SK-N-SH (cell line): ENCODE data around the gene PKNOX2. TPM values are rescaled to one million over a fixed set of nuclear protein-coding genes. Genes with fewer than 3 reads are reported as not detected.
A peak's percentile ranks its signal among the peaks of the same experiment; 100 is the strongest.

Source experiments
- CTCF ChIA-PET: fragments of 300-600, 350-600 bp; formaldehyde crosslinking; extraction: SDS; loops from one replicate; lab custom pipeline; 2021; lab: Yijun Ruan, JAX
- POLR2A ChIA-PET: fragments of 350-600 bp; sonication (Branson Sonifier 250); formaldehyde crosslinking; extraction: SDS; loops from one replicate; lab custom pipeline; 2020; ENCODE audit warnings: antibody characterized with exemption, inconsistent platforms; lab: Yijun Ruan, JAX
- DNase-seq: peaks from one replicate; pipeline ENCODE4 v3.0.0; 2012
- H2AFZ ChIP-seq: fragments of 200-600 bp; sonication (generic); 2 replicates; pipeline ENCODE4 v1.8.1; 2016; ENCODE audit warnings: antibody characterized with exemption, mild to moderate bottlenecking, low read depth
- H3F3A ChIP-seq: fragments of 200-600 bp; sonication (generic); replicated peaks from 2 replicates; pipeline ENCODE3; 2016; ENCODE audit warnings: antibody characterized with exemption, mild to moderate bottlenecking; ENCODE audit not compliant: insufficient read depth
- H3K27ac ChIP-seq, 2 experiments: fragments of 200-500 bp in 1 of 2; fragments of 200-600 bp in 1 of 2; sonication (Bioruptor generic) in 1 of 2; sonication (generic), shearing (Covaris generic) in 1 of 2; 2 replicates each; pipeline versions ENCODE4 v1.5.1 to v1.6.1; 2014 to 2016; ENCODE audit warnings: low read depth in 2 of 2, inconsistent platforms in 1 of 2, low read length in 1 of 2, mild to moderate bottlenecking in 1 of 2, mixed read lengths in 1 of 2
- H3K27me3 ChIP-seq: fragments of 200-600 bp; sonication (generic), shearing (Covaris generic); 2 replicates; pipeline ENCODE4 v1.6.1; 2016; ENCODE audit warnings: mixed run types; ENCODE audit not compliant: insufficient read depth
- H3K36me3 ChIP-seq, 2 experiments: fragments of 200-500 bp in 1 of 2; fragments of 200-600 bp in 1 of 2; sonication (Bioruptor generic) in 1 of 2; sonication (generic) in 1 of 2; replicated peaks in 1 of 2; 2 replicates each; pipeline versions ENCODE3 to v1.5.1; 2014 to 2016; ENCODE audit warnings: low read length in 1 of 2, mild to moderate bottlenecking in 1 of 2; ENCODE audit not compliant: insufficient read depth in 2 of 2, control insufficient read depth in 1 of 2
- H3K4me1 ChIP-seq, 2 experiments: fragments of 200-500 bp in 1 of 2; fragments of 200-600 bp in 1 of 2; sonication (Bioruptor generic) in 1 of 2; sonication (generic), shearing (Covaris generic) in 1 of 2; 2 replicates each; pipeline versions ENCODE4 v1.5.1 to v1.6.1; 2014 to 2016; ENCODE audit warnings: low read depth in 1 of 2, low read length in 1 of 2, mixed run types in 1 of 2; ENCODE audit not compliant: insufficient read depth in 2 of 2, control insufficient read depth in 1 of 2
- H3K4me2 ChIP-seq: fragments of 200-600 bp; sonication (generic), shearing (Covaris generic); 2 replicates; pipeline ENCODE4 v1.6.1; 2017; ENCODE audit warnings: mixed run types
- H3K4me3 ChIP-seq, 2 experiments: fragments of 200-500 bp in 1 of 2; fragments of 200-600 bp in 1 of 2; sonication (Bioruptor generic) in 1 of 2; sonication (generic), shearing (Covaris generic) in 1 of 2; 2 replicates each; pipeline versions ENCODE4 v1.5.1 to v1.8.1; 2014 to 2016; ENCODE audit warnings: low read depth in 2 of 2, inconsistent platforms in 1 of 2, low read length in 1 of 2, mild to moderate bottlenecking in 1 of 2, mixed read lengths in 1 of 2, moderate library complexity in 1 of 2
- H3K79me2 ChIP-seq: fragments of 200-600 bp; sonication (generic); 2 replicates; pipeline ENCODE4 v1.8.1; 2017; ENCODE audit warnings: mild to moderate bottlenecking; ENCODE audit not compliant: insufficient read depth
- H3K9ac ChIP-seq: fragments of 200-600 bp; sonication (generic); 2 replicates; pipeline ENCODE4 v1.6.1; 2017; ENCODE audit warnings: mixed run types
- H3K9me2 ChIP-seq: fragments of 200-600 bp; sonication (generic); 2 replicates; pipeline ENCODE4 v1.6.1; 2017; ENCODE audit warnings: mixed run types
- H3K9me3 ChIP-seq: fragments of 200-600 bp; sonication (generic); 2 replicates; pipeline ENCODE4 v1.6.1; 2017; ENCODE audit warnings: mixed run types, mild to moderate bottlenecking, moderate library complexity
- H4K20me1 ChIP-seq: fragments of 200-600 bp; sonication (generic); 2 replicates; pipeline ENCODE4 v1.6.1; 2017; ENCODE audit warnings: mild to moderate bottlenecking, mixed run types; ENCODE audit not compliant: insufficient read depth
- CHD2 ChIP-seq: fragments of 150-350 bp; IDR thresholded peaks from 2 replicates; pipeline ENCODE4 v1.6.1; 2018; ENCODE audit warnings: low read length; ENCODE audit not compliant: partially characterized antibody
- CTCF ChIP-seq: fragments of 200-600 bp; sonication (generic); IDR thresholded peaks from 2 replicates; pipeline ENCODE4 v1.6.1; 2017; ENCODE audit warnings: antibody characterized with exemption, mild to moderate bottlenecking, moderate library complexity
- FOXJ3 ChIP-seq: sonication (generic); formaldehyde crosslinking; IDR thresholded peaks from 2 replicates; pipeline ENCODE4 v1.5.1; 2020; ENCODE audit warnings: mild to moderate bottlenecking, missing genetic modification reagents
- FOXM1 ChIP-seq: IDR thresholded peaks from 2 replicates; pipeline ENCODE4 v1.4.0; 2012; ENCODE audit warnings: low read depth, mild to moderate bottlenecking
- GATA2 ChIP-seq: sonication (generic); formaldehyde crosslinking; IDR thresholded peaks from 2 replicates; pipeline ENCODE4 v1.5.0; 2020; ENCODE audit warnings: mild to moderate bottlenecking, missing genetic modification reagents
- JUND ChIP-seq: IDR thresholded peaks from 2 replicates; pipeline ENCODE4 v1.4.0; 2012
- NFIC ChIP-seq: IDR thresholded peaks from 2 replicates; pipeline ENCODE4 v1.4.0; 2012; ENCODE audit warnings: borderline replicate concordance
- NRF1 ChIP-seq: IDR thresholded peaks from 2 replicates; pipeline ENCODE4 v1.6.1; 2012; ENCODE audit warnings: low read depth, mild to moderate bottlenecking, low read length
- PBX3 ChIP-seq: IDR thresholded peaks from 2 replicates; pipeline ENCODE4; 2012
- RAD21 ChIP-seq: IDR thresholded peaks from 2 replicates; pipeline ENCODE4 v1.6.1; 2012; ENCODE audit warnings: mild to moderate bottlenecking, low read length
- RFX5 ChIP-seq: IDR thresholded peaks from 2 replicates; pipeline ENCODE4 v1.6.1; 2012; ENCODE audit warnings: mild to moderate bottlenecking, improper control_type of control experiment, low read length
- RXRA ChIP-seq: IDR thresholded peaks from 2 replicates; pipeline ENCODE4 v1.4.0; 2012; ENCODE audit warnings: low read depth, mild to moderate bottlenecking, borderline replicate concordance
- SIN3A ChIP-seq: IDR thresholded peaks from 2 replicates; pipeline ENCODE4 v1.6.1; 2012; ENCODE audit warnings: low read depth, mild to moderate bottlenecking, low read length, moderate library complexity, borderline replicate concordance
- TAF1 ChIP-seq: IDR thresholded peaks from 2 replicates; pipeline ENCODE4 v1.6.1; 2012; ENCODE audit warnings: low read depth, mild to moderate bottlenecking, low read length, moderate library complexity, borderline replicate concordance
- YY1 ChIP-seq: IDR thresholded peaks from 2 replicates; pipeline ENCODE4 v1.4.0; 2012; ENCODE audit warnings: low read depth, mild to moderate bottlenecking
- WGBS: methylation state at CpG from one replicate; pipeline ENCODE4 v1.1.6; 2017; ENCODE audit warnings: low lambda C conversion rate; 5-methylcytosine and 5-hydroxymethylcytosine counted together
- polyA plus RNA-seq, 3 experiments: library from polyadenylated mRNA; depleted of rRNA; stranded (reverse); fragments of >200 nt; gene quantifications; 2 replicates each; pipeline ENCODE4 v1.2.3, GENCODE V29; 2012
- TF ChIP-seq, protein P1 (sequence below): fragments of 150-350 bp; IDR thresholded peaks from 2 replicates; pipeline ENCODE4 v1.6.1; 2016; ENCODE audit warnings: mild to moderate bottlenecking, low read depth, low read length

Gene PKNOX2
- polyA plus RNA-seq, 1 of the 3 experiments (the other 2 are of a cell fraction) = 0.02 TPM

DNA sequence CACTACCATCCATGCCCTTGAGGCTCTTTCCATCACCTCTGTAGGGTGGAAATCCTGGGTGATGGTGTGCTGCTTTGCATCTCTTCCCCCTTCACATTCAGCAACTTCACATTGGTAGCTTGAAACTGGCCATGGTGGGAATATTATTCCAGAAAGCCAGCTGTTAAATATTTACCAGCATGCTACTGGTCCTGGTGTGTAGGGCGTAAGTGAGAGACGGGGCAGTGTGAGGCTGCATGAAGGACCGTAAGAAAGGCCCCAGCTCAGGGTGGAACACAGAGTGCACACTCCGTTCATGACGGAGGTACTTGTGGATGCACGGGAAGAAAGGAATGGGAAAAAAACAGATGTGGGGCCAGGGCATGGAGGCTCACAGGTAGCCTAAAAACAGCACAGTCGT, 121.3 kb downstream of the PKNOX2 start (continued):
- TF ChIP-seq CTCF = no peak
- TF ChIP-seq, all 33 proteins: peak for 0

- no peak overlapping the region for H3K4me2 ChIP-seq
- CTCF ChIA-PET = interaction anchor here (1.0 kb wide), 1 partner anchor 10 kb away, joined by 3 read pairs; no protein-coding TSS in a partner anchor
These were observed 121.9 kb downstream of the PKNOX2 start for GRCh38 chr11:125286486-125286885.

GRCh38 chr11:125287491-125288210, 123.1 kb downstream of the PKNOX2 start:
- H3K27ac ChIP-seq = no peak overlapping the region
- peak; percentile 54 for DNase-seq
- WGBS = 50% methylated on average over 9 of the region's 11 CpGs
- TF ChIP-seq YY1 = no peak
- no peak for TF ChIP-seq RXRA
- no peak for TF ChIP-seq CHD2
- no peak for TF ChIP-seq TAF1
- no peak for TF ChIP-seq NRF1
- TF ChIP-seq, protein P1, sequence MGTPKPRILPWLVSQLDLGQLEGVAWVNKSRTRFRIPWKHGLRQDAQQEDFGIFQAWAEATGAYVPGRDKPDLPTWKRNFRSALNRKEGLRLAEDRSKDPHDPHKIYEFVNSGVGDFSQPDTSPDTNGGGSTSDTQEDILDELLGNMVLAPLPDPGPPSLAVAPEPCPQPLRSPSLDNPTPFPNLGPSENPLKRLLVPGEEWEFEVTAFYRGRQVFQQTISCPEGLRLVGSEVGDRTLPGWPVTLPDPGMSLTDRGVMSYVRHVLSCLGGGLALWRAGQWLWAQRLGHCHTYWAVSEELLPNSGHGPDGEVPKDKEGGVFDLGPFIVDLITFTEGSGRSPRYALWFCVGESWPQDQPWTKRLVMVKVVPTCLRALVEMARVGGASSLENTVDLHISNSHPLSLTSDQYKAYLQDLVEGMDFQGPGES = no peak
- TF ChIP-seq RFX5 = no peak
- no peak for TF ChIP-seq JUND
- TF ChIP-seq CTCF = no peak
- no peak for TF ChIP-seq NFIC
- no peak for TF ChIP-seq RAD21
- TF ChIP-seq FOXM1 = no peak
- no peak for TF ChIP-seq FOXJ3 (CRISPR knock-in tag)
- TF ChIP-seq SIN3A = no peak
- TF ChIP-seq GATA2 (CRISPR knock-in tag) = no peak

More at GRCh38 chr11:125286486-125286885, 121.9 kb downstream of the PKNOX2 start:
- no peaks in the 10 kb centered on the region for H3K36me3 ChIP-seq
- H3K27me3 ChIP-seq = peaks cover 5% of the 10 kb centered on the region
- no peak overlapping the region for H3K27ac ChIP-seq
- H4K20me1 ChIP-seq = no peaks in the 10 kb centered on the region
- H2AFZ ChIP-seq = no peak overlapping the region
- DNase-seq = no peak
- H3K9me2 ChIP-seq = no peaks in the 10 kb centered on the region
- peaks cover 0 to 21% of the 10 kb centered on the region in 2 experiments; a peak in 1 of 4 replicates for H3K4me1 ChIP-seq
- H3K9ac ChIP-seq = no peak overlapping the region
- no peaks in the 10 kb centered on the region for H3K9me3 ChIP-seq
- TF ChIP-seq PBX3 (no peak), NRF1 (no peak), RXRA (no peak), NFIC (no peak)
- WGBS = 67% methylated on average over 5 of the region's 8 CpGs
- H3K79me2 ChIP-seq = no peaks in the 10 kb centered on the region
- no peaks in the 10 kb centered on the region for H3F3A ChIP-seq
- no peak overlapping the region for H3K4me3 ChIP-seq
- POLR2A ChIA-PET = interaction anchor here (1.0 kb wide), 1 partner anchor 8 kb away, joined by 7 read pairs; no protein-coding TSS in a partner anchor

More at GRCh38 chr11:125287491-125288210, 123.1 kb downstream of the PKNOX2 start:
- Histone ChIP-seq H3K27me3 (no peaks in the 10 kb centered on the region; the same call in 1 of the 2 replicates), H2AFZ (no peak overlapping the region), H3F3A (no peaks in the 10 kb centered on the region), H3K36me3 (no peaks in the 10 kb centered on the region), H3K79me2 (no peaks in the 10 kb centered on the region), H3K4me1 (peaks cover 0 to 21% of the 10 kb centered on the region in 2 experiments; a peak in 1 of 4 replicates), H3K4me3 (no peak overlapping the region), H3K9ac (no peak overlapping the region), H3K9me2 (no peaks in the 10 kb centered on the region), H3K9me3 (no peaks in the 10 kb centered on the region), H4K20me1 (no peaks in the 10 kb centered on the region), H3K4me2 (no peak overlapping the region)
- ChIA-PET POLR2A (interaction anchor here (1.0 kb wide), 1 partner anchor 9 kb away, joined by 7 read pairs; no protein-coding TSS in a partner anchor), CTCF (interaction anchor here (0.9 to 1.5 kb wide), 6 partner anchors 10 to 58 kb away, joined by 3 to 8 read pairs (median 3); no protein-coding TSS in a partner anchor)
